GM21390 (cell line): ENCODE results near the gene TCP11.

Experiments used
- ATAC-seq: cut with Tn5 transposase; IDR thresholded peaks from one replicate; pipeline ENCODE4 v1.9.1; 2021; ENCODE audit not compliant: unreplicated experiment

The TCP11 gene

DNA sequence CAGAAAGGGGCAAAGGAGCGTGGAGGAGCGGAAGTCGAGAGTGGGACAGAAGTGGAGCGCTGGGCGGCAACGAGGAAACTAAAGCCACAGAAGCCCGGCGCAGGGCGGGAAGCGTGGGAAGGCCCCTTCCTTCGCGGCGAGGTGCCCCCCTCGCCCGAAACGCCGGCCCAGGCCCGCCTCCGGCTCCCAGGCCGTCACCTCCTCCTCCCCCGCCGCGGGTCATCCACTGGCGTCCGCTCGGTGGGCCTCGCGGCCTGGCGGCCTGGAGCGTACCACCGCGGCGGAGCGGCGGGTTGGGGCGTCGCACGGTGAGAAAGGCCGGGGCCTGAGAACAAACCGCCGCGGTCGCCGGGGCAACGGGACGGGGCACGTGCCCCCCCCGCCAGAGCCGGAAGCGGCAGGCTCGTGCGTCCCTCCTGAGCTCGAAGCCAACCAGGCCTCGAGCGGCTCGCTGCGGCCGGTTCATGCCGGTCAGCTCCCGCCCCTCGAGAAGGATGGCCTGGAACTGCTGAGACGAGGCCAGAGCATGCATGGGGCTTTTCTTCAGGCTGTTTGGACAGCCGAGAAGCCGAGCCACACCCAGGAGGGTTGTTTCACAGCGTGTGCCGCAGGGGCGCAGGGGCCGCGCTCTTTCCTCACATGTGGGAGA, at the start of gene TCP11:
Gene TCP11, minus strand, starts transcription at position 333 of the 649 bp plus-strand sequence. CDS start 469 bp downstream, outside the sequence.
- no peak for ATAC-seq

DNA sequence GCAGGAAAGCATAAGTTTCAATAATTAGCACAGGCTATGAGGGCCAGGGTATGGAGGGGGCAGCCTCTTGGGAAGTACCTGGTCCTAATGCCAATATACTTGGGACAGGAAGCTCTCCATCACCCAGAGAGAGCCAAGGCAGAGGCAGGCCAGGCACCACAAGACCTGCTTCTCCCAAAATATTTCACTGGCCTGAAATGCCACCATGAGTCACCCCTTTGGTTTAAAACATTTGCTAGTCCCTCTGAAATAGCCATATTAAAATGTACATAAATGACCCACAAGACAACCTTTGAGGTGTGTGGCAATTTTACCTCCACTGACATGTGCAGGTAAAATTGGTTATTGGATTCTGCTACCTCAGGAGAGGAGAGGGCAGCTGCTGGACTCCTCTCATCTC, 49.2 kb upstream of the TCP11 start:
- ATAC-seq: no peak

DNA sequence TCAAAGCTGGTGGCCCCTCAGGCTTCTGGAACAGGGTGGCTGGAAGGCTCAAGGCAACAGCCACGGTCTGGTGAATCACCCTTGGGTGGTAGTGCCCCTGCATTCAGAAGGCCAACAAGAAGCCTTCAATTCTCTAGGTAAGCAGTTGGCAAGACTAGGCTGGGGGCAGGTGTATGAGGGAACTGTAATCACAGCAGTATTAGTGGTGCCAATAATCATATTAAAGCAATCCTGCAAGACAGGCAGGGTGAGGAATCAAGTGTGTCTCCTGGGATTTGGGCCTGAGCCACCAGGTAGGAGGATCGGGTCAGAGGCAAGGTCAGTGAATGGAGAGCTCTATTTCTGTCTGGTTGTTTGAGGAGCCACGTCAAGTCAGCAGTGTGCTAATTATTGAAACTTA, 47.7 kb upstream of the TCP11 start:
- ATAC-seq: no peak

DNA sequence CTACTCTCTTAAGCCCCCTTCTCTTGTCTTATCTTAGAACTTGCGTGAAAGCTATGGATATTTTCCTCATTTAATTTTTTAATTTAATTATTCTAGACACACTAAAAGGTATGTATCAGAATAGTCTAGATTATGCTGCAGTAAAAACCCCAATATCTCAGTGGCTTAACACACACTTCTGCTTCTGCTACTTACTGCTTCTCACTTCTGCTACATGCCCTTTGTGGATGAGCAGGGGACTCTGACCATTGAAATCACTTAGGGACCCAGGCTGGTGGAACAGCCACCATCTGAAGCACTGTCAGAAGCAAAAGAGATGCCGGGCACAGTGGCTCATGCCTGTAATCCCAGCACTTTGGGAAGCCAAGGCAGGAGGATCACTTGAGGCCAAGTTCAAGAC, 45.4 kb upstream of the TCP11 start:
- no peak for ATAC-seq

DNA sequence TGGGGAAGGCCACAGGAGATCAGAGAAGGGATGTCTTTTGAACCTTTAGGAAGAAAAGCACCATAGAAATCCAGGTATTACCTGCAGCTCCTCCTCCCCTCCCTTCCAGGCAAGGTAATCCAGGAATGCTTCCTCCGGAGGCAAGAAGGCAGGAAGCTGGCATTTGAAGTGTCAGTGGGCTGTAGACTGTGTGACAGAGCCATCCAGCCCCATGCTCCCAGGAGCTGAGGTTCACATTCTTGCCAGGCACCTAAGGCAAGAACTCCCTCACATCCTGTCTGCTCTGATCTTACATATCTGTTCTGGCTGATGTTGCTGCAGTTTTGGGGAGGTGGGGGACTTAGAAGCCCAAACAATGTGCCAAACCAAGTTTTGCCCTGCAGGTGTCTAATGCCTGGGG, 44.8 kb upstream of the TCP11 start:
- no peak for ATAC-seq

DNA sequence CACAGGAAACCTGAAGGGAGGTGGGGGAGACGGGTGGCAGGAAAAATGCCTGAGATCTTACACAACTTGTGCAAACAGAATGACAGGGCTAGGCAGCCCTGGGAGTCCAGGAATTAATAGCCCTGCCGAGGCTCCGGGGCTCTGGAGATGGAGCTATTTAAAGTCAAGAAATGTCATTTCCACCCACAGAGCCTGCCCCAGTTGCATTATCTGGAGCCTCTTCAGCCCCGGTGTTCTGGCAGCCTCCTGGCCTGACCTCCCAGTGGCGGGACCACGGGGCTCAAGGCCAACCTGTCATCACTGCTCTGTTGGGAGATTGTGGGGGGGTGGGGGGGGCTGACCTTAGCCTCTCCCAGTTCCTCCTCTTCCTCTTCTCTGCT, 44.2 kb upstream of the TCP11 start:
- ATAC-seq: no peak

DNA sequence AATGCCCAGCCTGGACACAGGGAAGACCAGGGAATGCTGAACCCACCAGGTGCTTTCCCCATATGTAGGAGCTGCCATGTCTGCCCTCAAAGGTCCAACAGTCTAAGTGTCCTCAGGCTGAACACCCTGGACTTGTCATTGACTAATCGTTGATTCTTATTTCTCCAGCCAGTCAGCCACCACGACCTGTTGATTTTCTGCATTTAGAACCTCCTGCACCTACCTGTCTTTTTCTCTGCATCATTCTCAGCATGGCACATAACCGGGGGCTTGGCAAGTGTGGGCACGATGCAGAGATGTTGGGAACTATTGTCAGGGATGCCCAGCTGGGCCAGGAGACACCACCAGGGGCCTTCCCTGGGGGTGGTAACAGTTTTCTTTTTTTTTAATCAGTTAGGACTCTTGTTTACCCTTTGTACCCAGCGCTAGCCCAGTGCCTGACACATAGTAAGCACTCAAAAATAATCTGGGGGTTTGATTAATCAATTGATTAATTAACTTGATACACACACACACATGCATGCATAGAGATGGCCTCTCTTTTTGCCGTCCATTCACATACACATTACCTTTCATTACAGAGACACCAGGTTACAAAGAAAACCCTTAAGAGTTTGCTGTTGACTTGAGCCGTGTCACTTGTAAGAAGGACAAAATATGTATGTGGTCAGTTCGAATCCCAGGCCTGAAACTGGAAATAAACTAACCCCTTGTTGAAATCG, 43.6 kb upstream of the TCP11 start:
- no peak for ATAC-seq

DNA sequence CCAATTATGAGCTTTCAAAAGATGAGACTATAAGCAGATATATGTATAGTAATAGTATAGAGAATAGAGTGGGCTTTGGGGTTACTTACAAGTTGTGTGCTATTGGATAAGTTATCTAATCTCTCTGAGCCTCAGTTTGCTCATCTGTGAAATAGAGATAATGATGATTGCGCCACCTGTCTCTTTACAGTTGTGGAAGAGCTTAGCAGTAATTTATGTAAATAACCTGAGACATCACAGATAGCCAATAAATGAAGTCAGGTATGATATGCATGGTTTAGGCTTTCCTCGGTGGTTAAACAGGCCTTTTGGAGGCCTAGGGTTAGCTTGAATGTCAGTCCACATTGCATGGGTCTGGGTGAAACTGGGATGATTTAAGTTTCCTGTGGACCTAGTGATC, 42.8 kb upstream of the TCP11 start:
- no peak for ATAC-seq

DNA sequence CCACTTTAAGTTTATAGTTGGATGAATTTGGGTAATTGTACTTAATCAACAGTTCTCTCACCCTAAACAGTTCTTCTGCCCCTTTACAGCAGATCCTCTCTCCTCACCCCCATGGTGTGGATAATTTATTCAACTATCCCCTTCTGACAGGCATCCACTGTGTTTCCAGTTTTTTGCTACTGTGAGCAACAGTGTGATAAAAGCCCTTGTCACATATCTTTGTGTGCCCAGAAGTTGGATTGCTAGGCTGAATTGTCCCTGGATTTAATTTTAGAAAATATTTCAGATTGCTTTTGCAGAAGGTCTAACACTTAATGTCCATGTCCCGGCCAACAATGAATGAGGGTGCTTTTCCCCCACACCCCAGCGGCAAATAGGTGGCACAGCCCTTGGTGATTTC, 42.1 kb upstream of the TCP11 start:
- no peak for ATAC-seq

DNA sequence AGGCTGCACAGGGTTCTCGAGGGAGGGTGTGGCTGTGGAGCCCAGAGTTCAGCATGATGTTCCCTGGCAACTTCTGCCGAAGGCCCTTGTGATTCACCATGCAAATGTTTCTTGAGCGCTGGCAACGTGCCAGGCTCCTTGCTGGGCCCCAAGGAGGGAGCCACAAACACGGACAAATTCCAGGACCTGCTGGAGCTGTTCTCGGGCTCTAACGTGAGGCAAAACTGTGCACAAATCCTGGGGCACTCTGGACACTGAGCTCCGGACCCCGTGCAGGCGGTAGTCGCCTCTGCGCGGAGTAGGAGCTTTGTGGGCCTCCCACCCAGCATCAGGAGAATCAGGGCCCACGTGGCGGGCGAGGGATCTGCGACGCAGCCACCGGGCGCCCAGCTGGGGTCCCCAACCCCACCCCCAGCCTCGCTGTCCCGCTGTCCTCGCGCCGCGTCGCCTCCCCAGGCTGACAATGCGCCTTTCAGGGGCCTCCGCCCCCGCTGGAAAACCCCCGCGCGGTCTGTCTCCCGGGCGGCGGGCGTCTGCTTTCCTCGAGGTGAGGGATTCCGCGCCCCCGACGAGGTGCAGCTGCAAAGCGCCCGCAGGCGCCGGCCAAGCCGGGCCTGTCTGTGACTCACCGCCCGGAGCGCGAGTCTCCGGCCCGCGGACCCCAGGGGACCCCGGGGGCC, 40.9 kb upstream of the TCP11 start:
- no peak for ATAC-seq

DNA sequence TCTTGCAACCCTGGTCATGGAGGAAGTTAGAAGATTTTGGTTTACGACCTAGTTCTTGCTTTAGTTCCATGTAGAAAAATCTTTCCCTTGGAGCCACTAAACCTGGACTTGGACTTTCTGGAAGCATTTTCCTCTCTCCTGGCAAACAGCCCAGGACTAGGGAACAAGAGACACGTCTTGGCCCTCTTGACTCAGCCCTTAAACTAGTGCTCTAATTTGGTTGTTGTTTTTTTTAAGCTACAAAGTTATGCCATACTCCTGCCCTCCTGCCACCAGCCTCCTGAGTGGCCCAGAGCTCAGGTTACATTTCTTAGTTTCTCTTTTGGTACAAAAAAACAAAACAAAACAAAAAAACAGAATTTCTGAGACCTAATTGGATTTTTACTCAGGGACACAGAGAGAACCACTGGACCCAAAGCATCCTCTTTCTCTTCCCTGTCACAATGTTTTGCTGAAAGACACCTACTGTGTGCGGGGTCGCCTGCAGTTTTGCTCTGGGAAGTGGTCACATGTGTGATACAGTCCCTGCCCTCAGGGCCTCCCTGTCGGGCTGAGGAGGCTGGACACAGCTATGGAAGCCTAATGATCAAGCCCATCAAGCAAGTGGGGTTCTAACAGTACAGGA, 40.3 kb upstream of the TCP11 start:
- no peak for ATAC-seq

DNA sequence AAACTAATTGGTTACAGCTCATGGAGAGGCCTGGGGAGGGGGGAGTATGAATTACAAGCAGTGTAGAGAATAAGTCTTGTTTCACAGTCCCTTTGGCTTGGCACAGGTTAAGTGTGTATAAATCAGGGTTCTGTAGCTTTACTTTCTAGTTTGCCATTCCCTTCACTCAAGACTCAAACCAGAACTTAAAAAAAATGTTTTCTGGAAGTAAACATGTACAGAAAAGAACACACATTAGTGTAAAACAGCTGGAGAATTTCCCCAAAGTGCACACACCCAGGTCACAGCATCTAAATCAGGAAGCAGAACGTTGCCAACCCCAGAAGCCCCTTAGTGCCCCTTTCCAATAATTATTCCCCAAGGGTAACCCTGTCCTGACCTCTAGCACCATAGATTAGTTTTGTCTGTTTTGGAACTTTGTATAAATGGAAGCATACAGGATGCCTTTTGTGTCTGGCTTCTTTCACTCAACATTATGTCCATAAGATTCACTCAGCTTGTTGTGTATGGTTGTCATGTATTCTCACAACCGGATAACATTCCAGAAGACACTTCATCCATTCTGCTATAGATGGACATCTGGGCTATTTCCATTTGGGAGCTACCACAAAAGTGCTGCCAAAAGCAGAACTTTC, 38.9 kb upstream of the TCP11 start:
- ATAC-seq: no peak

DNA sequence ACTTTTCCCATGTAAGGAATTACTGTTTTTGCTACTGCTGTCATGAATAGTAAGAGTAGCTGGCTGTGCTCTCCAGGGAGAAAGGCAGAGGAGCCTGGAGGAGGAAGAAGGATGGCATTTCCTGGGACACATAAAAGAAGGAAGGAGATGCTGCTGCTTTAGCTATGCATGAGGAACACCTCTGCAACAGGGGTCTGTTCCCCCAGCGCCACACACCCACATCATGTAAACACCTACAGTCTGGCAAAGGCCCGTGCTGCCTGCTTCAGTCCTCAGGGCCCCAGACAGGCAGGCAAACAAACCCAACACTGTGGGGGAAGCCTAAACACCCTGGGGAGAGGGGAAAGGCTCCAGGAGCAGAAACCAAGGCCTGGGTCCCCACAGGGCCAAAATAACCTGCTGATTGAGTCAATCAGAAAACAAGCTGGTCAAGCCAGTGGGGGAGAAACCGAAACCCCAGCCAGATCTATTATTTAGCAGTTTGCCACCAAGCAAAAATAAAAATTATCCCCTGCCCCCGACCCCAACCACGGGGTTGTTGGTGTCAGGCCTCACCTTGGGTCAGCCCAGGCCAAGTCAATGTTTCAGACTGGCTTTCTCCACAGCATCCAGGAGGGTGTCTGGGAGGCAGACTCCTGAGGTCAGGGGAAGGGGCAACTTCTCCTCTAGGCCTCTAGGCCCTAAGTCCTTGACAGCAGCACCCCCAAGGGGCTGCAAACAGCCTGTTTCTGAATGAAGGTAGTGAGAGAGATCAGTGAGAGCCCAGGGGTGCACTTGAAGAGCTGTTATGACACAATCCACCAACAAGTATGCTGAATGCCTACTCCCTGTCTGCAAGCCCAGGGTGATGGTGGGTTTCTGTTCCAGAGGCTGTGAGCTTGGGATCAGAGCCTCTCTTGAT, 38.0 kb upstream of the TCP11 start:
- ATAC-seq: no peak

DNA sequence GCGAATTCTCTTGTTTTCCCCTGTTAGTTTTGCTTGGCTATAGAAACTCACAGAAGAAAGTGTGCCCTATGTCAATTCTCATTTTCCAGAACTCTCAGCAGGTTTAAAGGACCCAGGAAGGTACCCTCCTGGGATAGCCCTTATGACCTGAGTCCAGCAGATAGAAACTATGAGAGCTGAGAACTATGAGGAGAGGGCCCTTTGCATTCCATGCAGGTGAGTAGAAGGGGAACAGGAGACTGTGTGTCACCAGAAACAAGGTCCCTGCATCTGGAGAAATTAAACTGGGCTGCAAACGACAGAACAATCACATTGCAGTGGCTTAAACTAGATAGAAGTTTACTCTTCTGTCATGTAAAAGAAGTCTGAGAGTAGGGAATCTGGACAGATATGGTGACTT, 36.9 kb upstream of the TCP11 start:
- ATAC-seq: no peak

DNA sequence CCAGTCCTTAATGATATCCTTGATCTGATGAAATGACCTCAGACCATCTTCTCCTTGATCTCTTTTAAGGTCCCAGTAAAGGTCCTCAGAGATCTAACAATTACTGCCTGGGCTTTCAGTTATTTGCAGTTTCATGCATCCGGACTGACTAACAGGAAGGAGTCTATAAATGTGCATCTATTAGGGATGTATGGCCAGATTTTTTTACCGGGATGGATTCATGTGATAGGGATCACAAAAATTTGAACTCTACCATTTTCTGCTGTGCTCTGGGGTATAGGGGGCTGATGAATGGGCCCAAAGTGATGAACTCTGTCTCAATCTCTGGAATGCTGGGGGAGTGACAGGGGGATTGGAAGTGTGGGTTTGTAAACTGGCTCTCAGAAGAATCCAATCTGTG, 36.5 kb upstream of the TCP11 start:
- ATAC-seq: no peak

DNA sequence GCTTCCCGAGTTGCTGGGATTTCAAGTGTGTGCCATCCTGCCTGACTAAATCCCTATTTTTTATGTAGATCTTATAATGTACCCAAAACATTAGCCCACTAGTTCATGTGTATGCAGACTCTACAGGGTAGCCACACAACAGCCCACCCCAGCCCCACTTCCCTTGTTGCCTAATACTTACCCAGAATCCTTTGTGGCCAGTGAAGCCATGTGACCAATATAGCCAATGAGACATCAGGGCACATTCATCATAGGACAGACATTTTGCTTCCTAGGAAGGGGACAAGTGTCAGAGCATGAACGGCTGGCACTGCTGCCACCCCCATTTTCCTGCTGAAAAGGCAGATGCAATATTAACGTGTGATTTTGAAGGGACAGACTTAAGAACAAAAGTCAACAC, 36.0 kb upstream of the TCP11 start:
- ATAC-seq: no peak

DNA sequence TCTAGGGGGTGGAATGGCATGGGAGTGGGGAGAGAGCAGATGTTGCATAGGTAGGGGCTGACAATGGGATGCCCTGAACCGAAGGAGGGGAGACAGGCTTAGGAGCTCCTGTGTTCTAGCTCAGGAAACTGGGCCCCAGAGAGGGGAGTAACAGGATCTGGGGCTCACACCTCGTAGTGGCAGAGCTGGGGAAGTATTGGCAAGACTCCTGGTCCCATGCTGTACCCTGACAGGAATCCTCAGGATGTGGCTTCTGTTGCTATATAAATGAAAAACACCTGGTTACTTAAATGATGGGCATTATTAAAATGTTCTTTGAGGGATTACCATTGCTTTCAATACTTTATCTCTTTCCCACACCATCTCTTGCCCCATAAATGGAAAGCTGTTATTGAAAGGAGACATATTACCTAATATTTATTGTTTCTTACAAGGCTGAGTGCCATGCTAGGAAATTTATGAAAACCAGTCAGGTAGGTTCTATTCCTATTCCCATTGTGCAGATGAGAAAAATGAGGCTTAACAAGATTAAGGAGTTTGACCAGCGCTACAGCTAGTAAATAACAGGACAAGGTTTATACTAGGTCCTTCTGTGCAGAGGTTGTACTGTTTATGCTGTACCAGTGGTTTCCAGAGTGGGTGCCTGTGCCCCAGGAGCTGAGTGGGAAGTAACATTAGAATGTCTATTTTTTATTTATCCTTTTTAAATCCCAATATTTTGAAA, 35.3 kb upstream of the TCP11 start:
- no peak for ATAC-seq

DNA sequence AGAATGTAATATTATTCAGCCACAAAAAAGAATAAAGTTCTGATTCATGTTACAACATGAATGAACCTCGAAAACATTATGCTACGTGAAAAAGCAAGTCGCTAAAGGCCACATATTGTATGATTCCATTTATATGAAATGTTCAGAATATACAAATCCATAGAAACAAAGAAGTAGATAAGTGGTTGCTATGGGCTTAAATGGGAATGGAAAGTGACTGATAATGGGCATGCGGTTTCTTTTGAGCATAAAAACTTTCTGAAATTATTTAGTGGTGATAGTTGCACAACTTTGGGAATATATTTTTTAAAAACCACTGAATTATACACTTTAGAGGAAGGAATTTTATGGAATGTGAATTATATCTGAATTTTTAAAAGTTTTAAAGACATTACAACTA, 33.4 kb upstream of the TCP11 start:
- no peak for ATAC-seq

DNA sequence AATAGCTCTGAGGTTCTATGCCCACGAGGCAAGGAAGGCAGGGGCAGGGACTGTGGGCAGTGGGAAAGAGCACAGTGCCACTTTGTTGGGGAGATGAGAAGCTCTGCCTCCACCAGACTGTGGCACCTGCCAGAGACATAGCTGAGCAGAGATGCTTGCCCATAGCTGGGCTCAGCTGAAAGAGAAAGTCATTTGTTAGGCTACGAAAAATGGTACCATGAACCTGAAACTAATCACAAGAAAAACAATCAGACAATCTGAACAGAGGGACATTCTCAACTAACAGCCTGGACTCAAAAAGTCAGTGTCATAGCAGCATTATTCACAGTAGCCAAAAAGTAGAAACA, 32.9 kb upstream of the TCP11 start:
- no peak for ATAC-seq
